Measurements from ENCODE around the gene TANGO2. TPM values are rescaled to one million over a fixed set of nuclear protein-coding genes. Genes with fewer than 3 reads are reported as not detected.

Gene TANGO2
- total RNA-seq, 4 donors from 2014 or later = 31.7 to 56.7 (median 39.0) TPM

DNA sequence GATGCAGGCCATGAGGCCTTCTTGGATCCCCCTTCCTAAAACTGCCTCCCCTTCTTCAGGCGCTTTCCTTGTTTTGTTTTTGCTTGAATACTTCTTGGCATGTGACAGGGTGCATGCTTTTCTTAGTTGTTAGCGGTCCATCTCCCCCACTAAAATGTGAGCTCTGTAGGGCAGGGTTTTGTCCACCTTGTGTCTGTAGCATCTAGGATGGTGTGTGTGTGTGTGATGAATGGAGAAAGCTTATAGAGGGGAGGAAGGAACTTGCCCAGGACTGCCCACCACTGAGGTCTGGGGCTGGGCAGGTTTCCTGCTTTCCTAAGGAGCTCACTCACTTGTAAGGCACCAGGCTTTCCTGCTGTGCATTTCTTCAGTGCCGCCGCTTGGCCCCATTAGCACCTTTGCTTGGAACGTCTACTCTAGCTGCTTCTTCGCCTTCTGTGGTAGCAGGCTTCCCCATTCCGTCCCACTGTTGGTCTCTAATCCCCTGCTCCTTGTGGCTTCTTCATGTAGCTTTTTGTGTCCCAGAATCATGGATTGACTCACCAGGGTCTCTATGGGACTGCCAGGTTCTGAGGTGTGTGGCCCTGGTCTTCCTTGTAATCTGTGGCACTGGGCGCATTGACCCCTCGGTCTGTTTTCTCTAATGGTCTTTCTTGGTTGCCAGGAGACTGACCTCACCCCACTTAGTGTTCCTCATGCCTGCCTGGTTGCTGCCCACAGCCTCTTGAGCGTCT lies 62.4 kb downstream of the TANGO2 start:
- 78 to 84% methylated on average over 10 of the region's 10 CpGs for WGBS, 2 donors
- H3K4me1 ChIP-seq = peaks cover 0 to 58% (median 33%) of the 10 kb centered on the region in 4 donors
- no peak for DNase-seq (ENCODE audit: low spot score in 2 of 2)
- peaks cover 2 to 28% (median 7%) of the 10 kb centered on the region in 3 donors for H3K36me3 ChIP-seq
- no peaks in the 10 kb centered on the region for H3K27me3 ChIP-seq
- H3K27ac ChIP-seq = peak overlapping the region in 1 of 4 donors; percentile 17
- TF ChIP-seq, protein P1, sequence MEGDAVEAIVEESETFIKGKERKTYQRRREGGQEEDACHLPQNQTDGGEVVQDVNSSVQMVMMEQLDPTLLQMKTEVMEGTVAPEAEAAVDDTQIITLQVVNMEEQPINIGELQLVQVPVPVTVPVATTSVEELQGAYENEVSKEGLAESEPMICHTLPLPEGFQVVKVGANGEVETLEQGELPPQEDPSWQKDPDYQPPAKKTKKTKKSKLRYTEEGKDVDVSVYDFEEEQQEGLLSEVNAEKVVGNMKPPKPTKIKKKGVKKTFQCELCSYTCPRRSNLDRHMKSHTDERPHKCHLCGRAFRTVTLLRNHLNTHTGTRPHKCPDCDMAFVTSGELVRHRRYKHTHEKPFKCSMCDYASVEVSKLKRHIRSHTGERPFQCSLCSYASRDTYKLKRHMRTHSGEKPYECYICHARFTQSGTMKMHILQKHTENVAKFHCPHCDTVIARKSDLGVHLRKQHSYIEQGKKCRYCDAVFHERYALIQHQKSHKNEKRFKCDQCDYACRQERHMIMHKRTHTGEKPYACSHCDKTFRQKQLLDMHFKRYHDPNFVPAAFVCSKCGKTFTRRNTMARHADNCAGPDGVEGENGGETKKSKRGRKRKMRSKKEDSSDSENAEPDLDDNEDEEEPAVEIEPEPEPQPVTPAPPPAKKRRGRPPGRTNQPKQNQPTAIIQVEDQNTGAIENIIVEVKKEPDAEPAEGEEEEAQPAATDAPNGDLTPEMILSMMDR (IDR thresholded peaks at IDR 0.05) = no peak
- TF ChIP-seq POLR2A (IDR thresholded peaks at IDR 0.05) = no peak
- no peak for TF ChIP-seq EP300 (IDR thresholded peaks at IDR 0.05)
- no peaks in the 10 kb centered on the region for H3K9me3 ChIP-seq
- H3K4me3 ChIP-seq = no peak overlapping the region

DNA sequence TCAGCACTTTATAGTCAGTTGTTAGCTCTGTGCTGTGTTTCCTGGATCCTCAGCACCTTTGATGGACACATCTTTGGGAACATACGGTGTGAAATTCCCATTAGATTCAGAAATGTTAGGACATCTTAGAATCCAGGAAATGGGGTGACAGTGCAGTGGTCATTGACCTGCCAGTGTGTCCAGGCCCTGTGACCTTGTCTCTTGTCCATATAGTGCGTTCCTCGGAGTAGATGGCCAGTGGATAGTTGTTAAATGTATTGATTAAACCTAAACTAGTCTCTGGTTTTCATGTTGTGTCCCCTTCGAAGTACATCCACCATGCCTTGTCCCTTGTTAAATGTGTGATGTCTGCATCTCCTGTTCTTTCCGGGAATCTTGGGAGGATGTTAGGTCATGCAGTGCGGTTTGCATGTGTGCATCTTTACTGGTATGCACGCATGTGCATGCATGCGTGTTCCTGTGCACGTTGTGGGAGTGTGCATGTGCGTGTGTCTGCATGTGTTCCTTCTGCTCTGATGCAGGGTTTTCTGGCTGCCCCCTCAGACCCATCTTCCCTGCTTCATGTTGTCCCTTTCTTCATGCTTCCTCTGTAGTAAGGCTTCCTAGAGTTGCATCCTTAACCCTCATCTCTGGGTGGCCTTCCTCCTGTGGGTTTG lies 63.1 kb downstream of the TANGO2 start:
- H3K4me1 ChIP-seq = peaks cover 0 to 55% (median 33%) of the 10 kb centered on the region in 4 donors
- peaks cover 2 to 35% (median 7%) of the 10 kb centered on the region in 3 donors for H3K36me3 ChIP-seq
- WGBS, 2 donors = 72 to 76% methylated on average over 10 of the region's 10 CpGs
- H3K27ac ChIP-seq = no peak overlapping the region
- no peaks in the 10 kb centered on the region for H3K27me3 ChIP-seq
- TF ChIP-seq, protein P1 (IDR thresholded peaks at IDR 0.05) = no peak
- no peak for TF ChIP-seq POLR2A (IDR thresholded peaks at IDR 0.05)
- no peak overlapping the region for H3K4me3 ChIP-seq
- no peak for DNase-seq (ENCODE audit: low spot score in 2 of 2)
- no peaks in the 10 kb centered on the region for H3K9me3 ChIP-seq

DNA sequence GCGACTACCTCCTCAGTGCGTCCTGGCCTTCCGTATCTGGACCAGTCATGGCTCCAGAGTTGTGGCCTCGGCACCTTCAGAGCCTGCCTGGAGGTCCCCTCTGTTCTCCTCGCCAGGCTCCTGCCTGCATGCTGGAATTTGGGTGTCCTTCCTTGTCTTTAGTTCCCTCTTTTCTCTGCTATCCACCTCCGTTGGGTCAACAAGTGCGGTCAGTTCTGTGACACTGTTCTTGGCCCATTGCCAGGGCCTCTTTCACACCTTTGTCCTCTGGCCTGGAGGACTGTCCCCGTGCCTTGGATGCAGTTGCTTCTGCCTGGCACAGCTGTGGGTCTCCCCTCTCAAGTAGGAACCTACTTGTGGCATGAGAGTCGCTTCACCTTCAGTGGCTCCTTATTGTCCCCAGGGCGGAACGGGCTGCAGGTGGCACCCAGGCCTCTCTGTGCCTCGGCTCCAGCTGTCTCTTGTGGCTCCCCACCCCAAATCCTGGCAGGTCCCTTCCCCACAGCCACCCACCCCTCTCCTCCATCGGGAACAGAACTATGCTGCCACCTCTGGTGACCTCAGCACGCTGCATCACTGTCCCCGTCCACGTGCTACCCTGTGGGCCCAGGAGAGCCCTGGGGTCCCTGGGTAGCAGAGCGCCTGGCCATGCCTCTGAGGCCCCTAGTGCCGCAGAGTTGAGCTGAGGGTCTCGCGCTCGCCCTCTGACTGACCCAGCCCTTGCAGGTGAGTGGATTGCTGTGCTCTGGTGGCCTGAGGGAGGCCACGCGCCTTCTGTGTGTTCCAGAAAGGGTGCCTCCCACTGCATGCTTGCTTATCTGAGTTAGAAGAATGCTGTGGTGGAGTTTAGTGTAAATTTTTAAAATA lies 63.9 kb downstream of the TANGO2 start:
- no peak for TF ChIP-seq EP300 (IDR thresholded peaks at IDR 0.05)
- TF ChIP-seq POLR2A (IDR thresholded peaks at IDR 0.05) = no peak
- TF ChIP-seq, protein P1 (IDR thresholded peaks at IDR 0.05) = no peak
- H3K27me3 ChIP-seq = no peaks in the 10 kb centered on the region
- no peaks in the 10 kb centered on the region for H3K9me3 ChIP-seq
- H3K36me3 ChIP-seq = peaks cover 2 to 43% (median 9%) of the 10 kb centered on the region in 3 donors
- DNase-seq (ENCODE audit: low spot score in 2 of 2) = no peak
- H3K4me3 ChIP-seq = no peak overlapping the region
- peak overlapping the region in 1 of 4 donors; percentile 2 for H3K27ac ChIP-seq
- WGBS, 2 donors = 62 to 66% methylated on average over 23 of the region's 23 CpGs
- peaks cover 0 to 51% (median 33%) of the 10 kb centered on the region in 4 donors for H3K4me1 ChIP-seq

DNA sequence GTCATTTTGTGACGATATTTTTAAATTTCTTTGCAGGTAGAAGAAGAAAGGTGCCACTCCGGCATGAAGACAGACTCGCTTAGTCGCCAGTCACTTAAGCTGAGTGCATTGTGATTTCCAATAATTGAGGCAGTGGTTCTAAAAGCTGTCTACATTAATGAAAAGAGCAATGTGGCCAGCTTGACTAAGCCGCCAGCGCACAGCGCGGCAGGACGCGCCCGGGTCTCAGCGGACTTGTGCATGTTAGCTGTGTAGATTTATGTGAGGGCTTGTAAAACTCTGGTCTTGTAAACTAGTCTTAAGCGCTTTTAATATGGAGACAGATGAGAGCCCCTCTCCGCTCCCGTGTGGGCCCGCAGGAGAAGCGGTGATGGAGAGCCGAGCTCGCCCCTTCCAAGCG lies 64.7 kb downstream of the TANGO2 start:
- no peak overlapping the region for H3K4me3 ChIP-seq
- WGBS, 2 donors = 92 to 94% methylated on average over 20 of the region's 20 CpGs
- no peak for DNase-seq (ENCODE audit: low spot score in 2 of 2)
- H3K4me1 ChIP-seq = peaks cover 0 to 51% (median 32%) of the 10 kb centered on the region in 4 donors
- H3K27ac ChIP-seq = no peak overlapping the region
- H3K27me3 ChIP-seq = no peaks in the 10 kb centered on the region
- H3K36me3 ChIP-seq = peaks cover 2 to 52% (median 18%) of the 10 kb centered on the region in 3 donors
- no peaks in the 10 kb centered on the region for H3K9me3 ChIP-seq
- TF ChIP-seq POLR2A (IDR thresholded peaks at IDR 0.05) (no peak), EP300 (IDR thresholded peaks at IDR 0.05) (no peak)
- TF ChIP-seq, protein P1 (IDR thresholded peaks at IDR 0.05) = no peak
